K562 (cell line): ENCODE measurements around the gene PCNX4. TPM values are rescaled to one million over a fixed set of nuclear protein-coding genes. Genes with fewer than 3 reads are reported as not detected.

ENCODE experiments used
- ATAC-seq: fragments of 200-7000 bp; cut with Tn5 transposase; 3 replicates; pipeline ENCODE4 v1.9.1; 2020; ENCODE audit warnings: moderate library complexity
- BruUV-seq: library from RNA; stranded (reverse); fragments of 400-500 nt; replicated peaks from 2 replicates; lab custom pipeline; 2021; lab: Mats Ljungman, UMichigan
- CTCF ChIA-PET: fragments of 300-600 bp; formaldehyde crosslinking; extraction: SDS; loops from one replicate; lab custom pipeline; 2021; ENCODE audit warnings: low intra/inter-chr PET ratio; lab: Yijun Ruan, JAX
- POLR2A ChIA-PET: fragments of 300-600, 350-650 bp; sonication (Branson Sonifier 250); formaldehyde crosslinking; extraction: SDS; loops from one replicate; lab custom pipeline; 2021; ENCODE audit warnings: antibody characterized with exemption, inconsistent platforms; lab: Yijun Ruan, JAX
- DNase-seq, 4 experiments: peaks; one replicate each; pipeline versions ENCODE4 v3.0.0 to v3.0.0-alpha.2; 2011 to 2018; ENCODE audit warnings: low spot score in 3 of 4, mixed read lengths in 3 of 4; ENCODE audit errors: extremely low read depth in 1 of 4
- FAIRE-seq: peaks from 2 replicates; lab custom pipeline; 2011; peaks lifted over from hg19 to GRCh38; lab: Jason Lieb, UNC
- H2AFZ ChIP-seq: 2 replicates; pipeline ENCODE4 v1.6.0; 2011; ENCODE audit warnings: low read depth, low read length, control low read depth, inconsistent platforms
- H3K27ac ChIP-seq: fragments of 200-600 bp; 3 replicates; pipeline ENCODE4 v1.8.0; 2011; ENCODE audit warnings: low read depth, mild to moderate bottlenecking, control low read depth, inconsistent platforms, low read length, moderate library complexity, mixed read lengths; ENCODE audit errors: extremely low read depth
- H3K27me3 ChIP-seq, 2 experiments: fragments of 300-600 bp in 1 of 2; 2 replicates in 1 of 2; 3 replicates in 1 of 2; pipeline versions ENCODE4 v1.6.0 to v1.8.0; 2011; ENCODE audit warnings: inconsistent platforms in 2 of 2, low read length in 2 of 2, mild to moderate bottlenecking in 1 of 2, mixed read lengths in 1 of 2, moderate library complexity in 1 of 2; ENCODE audit not compliant: control insufficient read depth in 2 of 2, insufficient read depth in 2 of 2
- H3K36me3 ChIP-seq: fragments of 300-600 bp; 3 replicates; pipeline ENCODE4 v1.8.0; 2011; ENCODE audit warnings: mild to moderate bottlenecking, low read length, inconsistent platforms; ENCODE audit not compliant: control insufficient read depth, insufficient read depth
- H3K4me1 ChIP-seq, 2 experiments: fragments of 200-600 bp in 1 of 2; replicated peaks in 1 of 2; 2 replicates in 1 of 2; 3 replicates in 1 of 2; pipeline versions ENCODE4 v1.5.1 to v1.8.0; 2011; ENCODE audit warnings: inconsistent platforms in 2 of 2, low read length in 2 of 2, mild to moderate bottlenecking in 1 of 2, mixed read lengths in 1 of 2, moderate library complexity in 1 of 2; ENCODE audit not compliant: control insufficient read depth in 2 of 2, insufficient read depth in 2 of 2
- H3K4me2 ChIP-seq: 2 replicates; pipeline ENCODE4 v1.6.1; 2011; ENCODE audit warnings: low read length, control low read depth, inconsistent platforms, mixed read lengths; ENCODE audit not compliant: insufficient read depth
- H3K4me3 ChIP-seq: fragments of 200-600 bp; sonication (generic), shearing (Covaris generic); 2 replicates; pipeline ENCODE4 v1.5.1; 2016; ENCODE audit warnings: control low read depth, inconsistent platforms
- H3K79me2 ChIP-seq: fragments of 200-600 bp; 3 replicates; pipeline ENCODE4 v1.8.0; 2011; ENCODE audit warnings: low read length, inconsistent platforms; ENCODE audit not compliant: control insufficient read depth, insufficient read depth
- H3K9ac ChIP-seq, 2 experiments: 2 replicates each; pipeline versions ENCODE4 v1.6.0 to v1.6.1; 2011; ENCODE audit warnings: low read depth in 2 of 2, low read length in 2 of 2, control low read depth in 1 of 2, inconsistent platforms in 1 of 2, mild to moderate bottlenecking in 1 of 2, mixed read lengths in 1 of 2; ENCODE audit not compliant: insufficient read depth in 1 of 2
- H3K9me1 ChIP-seq: one replicate; pipeline ENCODE4 v1.6.0; 2011; ENCODE audit warnings: inconsistent platforms, mild to moderate bottlenecking, low read length, moderate library complexity; ENCODE audit not compliant: control insufficient read depth, insufficient read depth
- H3K9me3 ChIP-seq: replicated peaks from 2 replicates; pipeline ENCODE4 v1.5.1; 2011; ENCODE audit warnings: low read depth, low read length, inconsistent platforms; ENCODE audit not compliant: control insufficient read depth, insufficient read depth
- H4K20me1 ChIP-seq: replicated peaks from 2 replicates; pipeline ENCODE4 v1.6.1; 2011; ENCODE audit warnings: low read length, inconsistent platforms, mixed read lengths; ENCODE audit not compliant: control insufficient read depth, insufficient read depth
- FIP1L1 ChIP-seq: fragments of 200-400 bp; formaldehyde crosslinking; IDR thresholded peaks from 2 replicates; pipeline ENCODE4 v1.6.1; 2018; ENCODE audit warnings: mild to moderate bottlenecking, low read depth, low read length; ENCODE audit not compliant: poor library complexity, severe bottlenecking
- MXI1 ChIP-seq: IDR thresholded peaks from 2 replicates; pipeline ENCODE4 v1.6.1; 2011; ENCODE audit warnings: low read depth, mild to moderate bottlenecking, improper control_type of control experiment, low read length
- RBM25 ChIP-seq: fragments of 200-400 bp; formaldehyde crosslinking; IDR thresholded peaks from 2 replicates; pipeline ENCODE4 v1.6.1; 2018; ENCODE audit warnings: low read length, low read depth, moderate library complexity; ENCODE audit not compliant: severe bottlenecking
- SETDB1 ChIP-seq: IDR thresholded peaks from one replicate; pipeline ENCODE4 v1.6.1; 2012; ENCODE audit warnings: low read length, control low read depth, inconsistent platforms
- YY1 ChIP-seq, 3 experiments: IDR thresholded peaks; 2 replicates each; pipeline ENCODE4 v1.6.1; 2011; ENCODE audit warnings: low read length in 2 of 3, mild to moderate bottlenecking in 2 of 3, moderate library complexity in 2 of 3, borderline replicate concordance in 1 of 3, control low read depth in 1 of 3, low read depth in 1 of 3; ENCODE audit not compliant: insufficient read depth in 3 of 3, insufficient replicate concordance in 2 of 3, control insufficient read depth in 1 of 3, insufficient read length in 1 of 3; ENCODE audit errors: extremely low read depth in 1 of 3
- ZNF146 ChIP-seq: IDR thresholded peaks from one replicate; pipeline ENCODE4 v1.6.1; 2018; ENCODE audit warnings: missing compliant biosample characterization; ENCODE audit not compliant: unreplicated experiment
- WGBS: fragments of 100-300 bp; shearing (Covaris generic); methylation state at CpG from one replicate; pipeline ENCODE4 v1.1.6; 2016; ENCODE audit warnings: low coverage, mixed read lengths; ENCODE audit not compliant: insufficient coverage; ENCODE audit errors: missing lambda C conversion rate; 5-methylcytosine and 5-hydroxymethylcytosine counted together
- in situ Hi-C: fragments of 300-500 bp; cut with MboI; formaldehyde crosslinking; loops from 4 replicates; pipeline ENCODE4 v1.15.0; 2018; ENCODE audit warnings: inconsistent platforms, mixed read lengths
- intact Hi-C: fragments of 100-400 bp; cut with micrococcal nuclease; formaldehyde crosslinking; loops from 2 replicates; pipeline ENCODE4 v1.14.2; 2022
- polyA plus RNA-seq, 8 experiments: library from polyadenylated mRNA; depleted of rRNA in 4 of 8; stranded (reverse) in 5 of 8; unstranded in 3 of 8; fragments of >200 nt; fragmentation: Nextera tagmentation in 2 of 8; fragmentation: Illumina TruSeq in 1 of 8; extraction: Ambion mirVana in 2 of 8; extraction: Trizol in 1 of 8; gene quantifications; 2 replicates each; pipeline versions ENCODE4 v1.2.1 to v1.2.3, GENCODE V29; 2011 to 2014; ENCODE audit warnings: inconsistent platforms in 1 of 8, missing spikeins in 1 of 8
- total RNA-seq, 7 experiments: library from RNA; depleted of rRNA in 6 of 7; stranded (reverse); fragments of >200 nt in 6 of 7; fragmentation: Illumina TruSeq in 2 of 7; extraction: Trizol in 2 of 7; gene quantifications; 2 replicates each; pipeline versions ENCODE4 v1.2.1 to v1.2.3, GENCODE V29; 2011 to 2021; ENCODE audit warnings: low replicate concordance in 1 of 7
- TF ChIP-seq, protein P1 (sequence below), 2 experiments: fragments of 450-650 bp; IDR thresholded peaks; 2 replicates each; pipeline ENCODE4 v1.6.1; 2018; ENCODE audit warnings: mild to moderate bottlenecking in 2 of 2, low read depth in 1 of 2; ENCODE audit not compliant: partially characterized antibody in 2 of 2
- TF ChIP-seq, protein P2 (sequence below): fragments of 450-650 bp; formaldehyde crosslinking; IDR thresholded peaks from 2 replicates; pipeline ENCODE4 v1.4.0; 2020; ENCODE audit warnings: mild to moderate bottlenecking, moderate library complexity

The PCNX4 gene
- total and polyA plus RNA-seq, 9 of the 15 experiments (the other 6 are each of a cell fraction or from before 2014, with no cell fraction given), result 10.0 to 41.2 (median 22.4) TPM

DNA sequence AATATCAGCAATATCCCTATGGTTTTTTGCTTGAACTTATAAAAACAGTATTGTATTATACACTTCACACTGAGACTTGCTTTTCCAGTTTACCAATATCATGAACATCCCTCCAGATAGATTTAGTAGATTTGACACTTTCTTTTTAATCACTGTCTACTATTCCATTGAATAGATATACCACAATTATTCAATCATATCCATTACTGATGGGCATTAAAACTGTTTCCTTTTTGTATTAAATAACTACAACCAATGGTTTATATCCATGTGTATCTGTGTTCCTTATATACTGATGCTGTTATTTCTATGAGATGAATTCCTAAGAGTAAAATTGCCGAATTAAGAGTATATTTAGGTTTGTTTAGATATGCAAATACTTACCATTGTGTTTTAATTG is 86.4 kb downstream of the PCNX4 start:
- Histone ChIP-seq H3K9ac (no peak overlapping the region), H3K4me3 (no peak overlapping the region), H2AFZ (no peak overlapping the region), H3K27me3 (no peaks in the 10 kb centered on the region), H3K36me3 (no peaks in the 10 kb centered on the region), H3K4me2 (no peak overlapping the region), H3K9me1 (no peaks in the 10 kb centered on the region), H4K20me1 (no peaks in the 10 kb centered on the region), H3K27ac (no peak overlapping the region), H3K79me2 (no peaks in the 10 kb centered on the region), H3K9me3 (no peaks in the 10 kb centered on the region), H3K4me1 (no peaks in the 10 kb centered on the region)
- TF ChIP-seq RBM25, result peak; percentile 30
- TF ChIP-seq ZNF146 (CRISPR knock-in tag), result peak; percentile 23
- TF ChIP-seq SETDB1, result no peak
- TF ChIP-seq, protein P1, sequence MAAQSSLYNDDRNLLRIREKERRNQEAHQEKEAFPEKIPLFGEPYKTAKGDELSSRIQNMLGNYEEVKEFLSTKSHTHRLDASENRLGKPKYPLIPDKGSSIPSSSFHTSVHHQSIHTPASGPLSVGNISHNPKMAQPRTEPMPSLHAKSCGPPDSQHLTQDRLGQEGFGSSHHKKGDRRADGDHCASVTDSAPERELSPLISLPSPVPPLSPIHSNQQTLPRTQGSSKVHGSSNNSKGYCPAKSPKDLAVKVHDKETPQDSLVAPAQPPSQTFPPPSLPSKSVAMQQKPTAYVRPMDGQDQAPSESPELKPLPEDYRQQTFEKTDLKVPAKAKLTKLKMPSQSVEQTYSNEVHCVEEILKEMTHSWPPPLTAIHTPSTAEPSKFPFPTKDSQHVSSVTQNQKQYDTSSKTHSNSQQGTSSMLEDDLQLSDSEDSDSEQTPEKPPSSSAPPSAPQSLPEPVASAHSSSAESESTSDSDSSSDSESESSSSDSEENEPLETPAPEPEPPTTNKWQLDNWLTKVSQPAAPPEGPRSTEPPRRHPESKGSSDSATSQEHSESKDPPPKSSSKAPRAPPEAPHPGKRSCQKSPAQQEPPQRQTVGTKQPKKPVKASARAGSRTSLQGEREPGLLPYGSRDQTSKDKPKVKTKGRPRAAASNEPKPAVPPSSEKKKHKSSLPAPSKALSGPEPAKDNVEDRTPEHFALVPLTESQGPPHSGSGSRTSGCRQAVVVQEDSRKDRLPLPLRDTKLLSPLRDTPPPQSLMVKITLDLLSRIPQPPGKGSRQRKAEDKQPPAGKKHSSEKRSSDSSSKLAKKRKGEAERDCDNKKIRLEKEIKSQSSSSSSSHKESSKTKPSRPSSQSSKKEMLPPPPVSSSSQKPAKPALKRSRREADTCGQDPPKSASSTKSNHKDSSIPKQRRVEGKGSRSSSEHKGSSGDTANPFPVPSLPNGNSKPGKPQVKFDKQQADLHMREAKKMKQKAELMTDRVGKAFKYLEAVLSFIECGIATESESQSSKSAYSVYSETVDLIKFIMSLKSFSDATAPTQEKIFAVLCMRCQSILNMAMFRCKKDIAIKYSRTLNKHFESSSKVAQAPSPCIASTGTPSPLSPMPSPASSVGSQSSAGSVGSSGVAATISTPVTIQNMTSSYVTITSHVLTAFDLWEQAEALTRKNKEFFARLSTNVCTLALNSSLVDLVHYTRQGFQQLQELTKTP (IDR thresholded peaks at IDR 0.05; ENCODE audit: low read depth in 1 of 2, partially characterized antibody in 2 of 2), result no peak
- no peak for TF ChIP-seq MXI1
- TF ChIP-seq, protein P2, sequence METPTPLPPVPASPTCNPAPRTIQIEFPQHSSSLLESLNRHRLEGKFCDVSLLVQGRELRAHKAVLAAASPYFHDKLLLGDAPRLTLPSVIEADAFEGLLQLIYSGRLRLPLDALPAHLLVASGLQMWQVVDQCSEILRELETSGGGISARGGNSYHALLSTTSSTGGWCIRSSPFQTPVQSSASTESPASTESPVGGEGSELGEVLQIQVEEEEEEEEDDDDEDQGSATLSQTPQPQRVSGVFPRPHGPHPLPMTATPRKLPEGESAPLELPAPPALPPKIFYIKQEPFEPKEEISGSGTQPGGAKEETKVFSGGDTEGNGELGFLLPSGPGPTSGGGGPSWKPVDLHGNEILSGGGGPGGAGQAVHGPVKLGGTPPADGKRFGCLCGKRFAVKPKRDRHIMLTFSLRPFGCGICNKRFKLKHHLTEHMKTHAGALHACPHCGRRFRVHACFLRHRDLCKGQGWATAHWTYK, result no peak
- TF ChIP-seq FIP1L1, result no peak
- no peak for TF ChIP-seq YY1 (IDR thresholded peaks at IDR 0.05; ENCODE audit: borderline replicate concordance in 1 of 3, control insufficient read depth in 1 of 3, extremely low read depth in 1 of 3, insufficient read depth in 3 of 3, insufficient read length in 1 of 3, insufficient replicate concordance in 2 of 3, low read depth in 1 of 3, low read length in 2 of 3)
- BruUV-seq, result no TSS peak
- DNase-seq, result no peak
- FAIRE-seq, result no peak
- in situ Hi-C loops (no loop called here), intact Hi-C loops (no loop called here)
- ChIA-PET POLR2A (no interaction called here), CTCF (no interaction called here)
- no peak for ATAC-seq
- WGBS, result 0% methylated on average over 1 of the region's 1 CpG
